ENCODE results near the gene VPS11.

The VPS11 gene

GRCh38 chr11:119108857-119109221, 41.2 kb downstream of the VPS11 start:
- Mint-ChIP-seq H3K9me3 (no peaks in the 10 kb centered on the region), H3K27ac (peak overlapping the region; percentile 97), H3K4me3 (peak overlapping the region; percentile 96), H3K27me3 (no peaks in the 10 kb centered on the region), H3K4me1 (ENCODE audit: low read depth) (peaks cover 77% of the 10 kb centered on the region), H3K36me3 (ENCODE audit: low read depth) (peaks cover 67% of the 10 kb centered on the region)
- intact Hi-C loops (cut with micrococcal nuclease), result loop anchor here (1.0 to 5.0 kb wide), 2 partner anchors 7 to 98 kb away; partner anchors contain the start of gene CBL

GRCh38 chr11:119109843-119110242, 42.2 kb downstream of the VPS11 start:
- H3K27me3 Mint-ChIP-seq, result no peaks in the 10 kb centered on the region
- H3K4me1 Mint-ChIP-seq (ENCODE audit: low read depth), result peaks cover 77% of the 10 kb centered on the region
- H3K4me3 Mint-ChIP-seq, result no peak overlapping the region
- H3K27ac Mint-ChIP-seq, result no peak overlapping the region
- intact Hi-C loops (cut with micrococcal nuclease), result loop anchor here (5.0 kb wide), 1 partner anchor 97 kb away; the partner anchor contains the start of gene CBL
- H3K36me3 Mint-ChIP-seq (ENCODE audit: low read depth), result peaks cover 77% of the 10 kb centered on the region
- no peaks in the 10 kb centered on the region for H3K9me3 Mint-ChIP-seq

DNA sequence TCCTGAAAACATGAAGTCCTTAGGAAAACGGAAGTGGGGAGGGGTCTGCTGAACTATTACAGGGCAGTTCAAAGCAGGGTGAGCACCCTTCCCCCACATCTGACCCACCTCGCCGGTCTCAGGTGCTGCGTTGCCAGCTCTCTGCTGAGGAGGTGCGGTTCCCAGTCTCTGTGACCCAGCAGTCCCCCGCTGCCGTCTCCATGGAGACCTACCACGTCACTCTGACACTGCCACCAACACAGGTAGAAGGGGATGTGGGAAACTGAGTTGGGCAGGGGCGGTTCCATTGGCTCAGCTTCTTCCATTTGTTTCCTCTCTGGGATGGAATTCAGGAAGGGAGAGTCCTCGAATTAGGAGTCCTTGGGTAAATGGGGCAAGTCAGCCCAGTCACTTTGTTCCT, 42.8 kb downstream of the VPS11 start:
- Mint-ChIP-seq H3K27ac (peak overlapping the region; percentile 42), H3K36me3 (ENCODE audit: low read depth) (peaks cover 83% of the 10 kb centered on the region), H3K27me3 (no peaks in the 10 kb centered on the region), H3K4me3 (no peak overlapping the region), H3K9me3 (no peaks in the 10 kb centered on the region), H3K4me1 (ENCODE audit: low read depth) (peaks cover 74% of the 10 kb centered on the region)
- intact Hi-C loops (cut with micrococcal nuclease), result no loop called here

GRCh38 chr11:119111361-119111925, 43.8 kb downstream of the VPS11 start:
- Mint-ChIP-seq H3K4me3 (no peak overlapping the region), H3K27me3 (no peaks in the 10 kb centered on the region), H3K36me3 (ENCODE audit: low read depth) (peaks cover 93% of the 10 kb centered on the region), H3K9me3 (no peaks in the 10 kb centered on the region), H3K27ac (peak overlapping the region; percentile 42), H3K4me1 (ENCODE audit: low read depth) (peaks cover 74% of the 10 kb centered on the region)
- intact Hi-C loops (cut with micrococcal nuclease), result no loop called here

- Mint-ChIP-seq H3K4me1 (ENCODE audit: low read depth) (peaks cover 78% of the 10 kb centered on the region), H3K36me3 (ENCODE audit: low read depth) (peaks cover 94% of the 10 kb centered on the region), H3K4me3 (no peak overlapping the region), H3K27me3 (no peaks in the 10 kb centered on the region), H3K27ac (peak overlapping the region; percentile 11), H3K9me3 (no peaks in the 10 kb centered on the region)
- intact Hi-C loops (cut with micrococcal nuclease), result no loop called here
These were observed 44.8 kb downstream of the VPS11 start for GRCh38 chr11:119112314-119113020.

DNA sequence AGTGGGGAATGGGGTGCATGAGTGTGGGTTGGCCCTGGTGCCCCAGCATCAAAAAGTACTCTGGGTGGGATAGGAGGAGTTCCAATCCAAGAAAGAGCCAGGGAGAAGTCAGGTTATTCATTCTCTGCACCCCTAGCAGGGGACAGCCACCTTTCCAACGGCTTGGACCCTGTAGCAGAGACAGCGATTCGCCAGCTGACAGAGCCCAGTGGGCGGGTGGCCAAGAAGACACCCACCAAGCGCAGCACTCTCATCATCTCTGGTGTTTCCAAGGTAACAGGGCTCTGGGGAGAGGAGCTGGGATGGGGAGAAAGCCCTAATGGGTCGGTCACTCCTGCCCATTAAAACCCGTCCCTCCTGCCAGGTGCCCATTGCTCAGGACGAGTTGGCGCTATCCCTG, 46.1 kb downstream of the VPS11 start:
- H3K36me3 Mint-ChIP-seq (ENCODE audit: low read depth), result peaks cover 95% of the 10 kb centered on the region
- no peaks in the 10 kb centered on the region for H3K9me3 Mint-ChIP-seq
- no peaks in the 10 kb centered on the region for H3K27me3 Mint-ChIP-seq
- intact Hi-C loops (cut with micrococcal nuclease), result no loop called here
- H3K4me3 Mint-ChIP-seq, result no peak overlapping the region
- peak overlapping the region; percentile 97 for H3K27ac Mint-ChIP-seq
- H3K4me1 Mint-ChIP-seq (ENCODE audit: low read depth), result peaks cover 74% of the 10 kb centered on the region

GRCh38 chr11:119114351-119114750, 46.7 kb downstream of the VPS11 start:
- Mint-ChIP-seq H3K36me3 (ENCODE audit: low read depth) (peaks cover 89% of the 10 kb centered on the region), H3K4me3 (no peak overlapping the region), H3K27ac (peak overlapping the region; percentile 97)

DNA sequence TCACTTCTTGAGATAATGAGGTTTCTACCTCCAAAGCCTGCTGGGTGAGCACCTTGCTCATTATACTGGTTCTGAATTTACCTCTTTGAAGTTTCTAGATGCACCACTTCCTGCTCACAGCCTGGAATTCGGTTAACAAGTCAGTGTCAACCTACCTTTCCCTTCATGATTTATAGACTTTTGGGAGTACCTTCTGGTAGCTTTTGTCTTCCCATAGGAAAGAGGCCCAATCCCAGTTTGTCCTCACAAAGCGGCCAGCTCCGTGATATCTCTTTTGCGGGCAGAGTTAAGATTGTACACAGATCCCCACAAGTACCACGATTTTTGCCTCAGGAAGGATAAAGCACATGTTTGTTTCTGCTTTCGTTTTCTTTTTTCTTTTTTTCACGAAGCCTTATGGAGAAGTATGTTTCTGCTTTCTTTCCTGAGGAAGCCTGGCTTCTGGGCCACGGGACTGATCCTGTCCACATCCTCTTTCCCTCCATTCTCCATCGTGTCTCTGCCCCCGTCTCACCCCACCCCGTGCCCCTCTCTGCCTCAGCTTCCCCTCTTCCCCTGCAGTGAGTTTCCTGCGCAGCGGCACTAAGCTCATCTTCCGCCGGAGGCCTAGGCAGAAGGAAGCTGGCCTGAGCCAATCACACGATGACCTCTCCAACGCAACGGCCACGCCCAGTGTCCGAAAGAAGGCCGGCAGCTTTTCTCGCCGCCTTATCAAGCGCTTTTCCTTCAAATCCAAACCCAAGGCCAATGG, 48.0 kb downstream of the VPS11 start:
- no peaks in the 10 kb centered on the region for H3K27me3 Mint-ChIP-seq
- H3K27ac Mint-ChIP-seq, result peak overlapping the region; percentile 97
- H3K9me3 Mint-ChIP-seq, result no peaks in the 10 kb centered on the region
- H3K36me3 Mint-ChIP-seq (ENCODE audit: low read depth), result peaks cover 78% of the 10 kb centered on the region
- peaks cover 62% of the 10 kb centered on the region for H3K4me1 Mint-ChIP-seq (ENCODE audit: low read depth)
- H3K4me3 Mint-ChIP-seq, result peak overlapping the region; percentile 80
- intact Hi-C loops (cut with micrococcal nuclease), result loop anchor here (1.0 kb wide), 1 partner anchor 7 kb away; no protein-coding TSS in a partner anchor

More at GRCh38 chr11:119114351-119114750, 46.7 kb downstream of the VPS11 start:
- H3K4me1 Mint-ChIP-seq (ENCODE audit: low read depth), result peaks cover 67% of the 10 kb centered on the region
- no peaks in the 10 kb centered on the region for H3K9me3 Mint-ChIP-seq
- H3K27me3 Mint-ChIP-seq, result no peaks in the 10 kb centered on the region
- intact Hi-C loops (cut with micrococcal nuclease), result no loop called here

DNA sequence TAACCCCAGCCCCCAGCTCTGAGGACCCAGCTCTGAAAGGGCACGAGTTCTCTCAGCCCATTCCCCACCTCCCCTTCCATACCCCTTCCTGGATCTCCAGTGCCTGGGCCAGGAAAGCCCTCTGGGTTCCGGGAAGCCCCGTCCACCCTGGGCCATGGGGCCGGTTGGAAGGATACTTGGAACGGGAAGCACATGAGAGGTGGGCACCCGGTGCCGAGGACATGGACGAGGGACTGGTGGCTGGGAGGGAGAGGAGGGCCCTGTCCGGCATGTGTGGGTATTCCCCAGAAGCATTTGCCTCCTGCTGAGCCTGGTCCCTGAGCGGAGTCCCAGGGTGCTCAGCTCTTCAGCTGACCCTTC, 48.6 kb downstream of the VPS11 start:
- peak overlapping the region; percentile 97 for H3K27ac Mint-ChIP-seq
- no peaks in the 10 kb centered on the region for H3K27me3 Mint-ChIP-seq
- peaks cover 60% of the 10 kb centered on the region for H3K4me1 Mint-ChIP-seq (ENCODE audit: low read depth)
- peaks cover 73% of the 10 kb centered on the region for H3K36me3 Mint-ChIP-seq (ENCODE audit: low read depth)
- intact Hi-C loops (cut with micrococcal nuclease), result loop anchor here (1.0 kb wide), 1 partner anchor 8 kb away; no protein-coding TSS in a partner anchor
- H3K4me3 Mint-ChIP-seq, result peak overlapping the region; percentile 80
- no peaks in the 10 kb centered on the region for H3K9me3 Mint-ChIP-seq

GRCh38 chr11:119116601-119117000, 49.0 kb downstream of the VPS11 start:
- peak overlapping the region; percentile 80 for H3K4me3 Mint-ChIP-seq
- H3K9me3 Mint-ChIP-seq, result no peaks in the 10 kb centered on the region
- peaks cover 56% of the 10 kb centered on the region for H3K4me1 Mint-ChIP-seq (ENCODE audit: low read depth)
- intact Hi-C loops (cut with micrococcal nuclease), result loop anchor here (1.0 kb wide), 1 partner anchor 8 kb away; no protein-coding TSS in a partner anchor
- H3K27me3 Mint-ChIP-seq, result no peaks in the 10 kb centered on the region
- peak overlapping the region; percentile 97 for H3K27ac Mint-ChIP-seq
- H3K36me3 Mint-ChIP-seq (ENCODE audit: low read depth), result peaks cover 72% of the 10 kb centered on the region

DNA sequence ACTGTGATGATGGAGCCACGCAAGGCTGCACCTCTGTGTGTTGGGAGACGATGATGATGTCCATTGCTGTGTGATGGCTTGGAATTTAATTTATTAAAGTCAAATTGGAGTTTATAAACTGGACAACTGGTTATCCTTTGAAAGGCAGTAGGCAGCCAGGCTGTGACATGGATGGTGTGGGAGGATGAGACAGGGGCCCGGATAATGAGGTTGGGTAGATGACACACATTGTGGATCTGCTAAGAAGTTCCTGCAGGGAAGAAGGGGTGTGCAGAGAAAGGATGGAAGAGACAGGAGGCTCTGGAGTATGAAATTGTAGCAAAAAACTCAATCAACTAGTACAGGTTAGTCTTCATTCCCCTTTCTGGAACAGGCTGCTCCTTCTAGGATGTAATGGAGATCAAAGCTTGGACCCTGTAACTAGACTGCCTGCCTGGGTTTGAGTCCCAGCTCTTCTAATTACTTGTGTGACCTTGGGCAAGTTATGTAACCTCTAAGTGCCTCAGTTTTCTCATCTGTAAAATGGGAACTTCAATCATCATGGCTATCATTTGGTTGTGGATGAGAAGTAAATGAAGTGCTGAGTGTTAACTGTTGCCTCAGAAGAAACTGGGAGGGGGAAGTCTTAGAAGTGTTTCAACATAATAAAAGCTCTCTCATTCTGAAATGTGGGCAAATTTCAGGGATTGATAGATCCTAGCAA, 49.5 kb downstream of the VPS11 start:
- peaks cover 72% of the 10 kb centered on the region for H3K36me3 Mint-ChIP-seq (ENCODE audit: low read depth)
- no peaks in the 10 kb centered on the region for H3K9me3 Mint-ChIP-seq
- intact Hi-C loops (cut with micrococcal nuclease), result no loop called here
- H3K27me3 Mint-ChIP-seq, result no peaks in the 10 kb centered on the region
- H3K4me1 Mint-ChIP-seq (ENCODE audit: low read depth), result peaks cover 62% of the 10 kb centered on the region
- peak overlapping the region; percentile 80 for H3K4me3 Mint-ChIP-seq
- H3K27ac Mint-ChIP-seq, result peak overlapping the region; percentile 97

DNA sequence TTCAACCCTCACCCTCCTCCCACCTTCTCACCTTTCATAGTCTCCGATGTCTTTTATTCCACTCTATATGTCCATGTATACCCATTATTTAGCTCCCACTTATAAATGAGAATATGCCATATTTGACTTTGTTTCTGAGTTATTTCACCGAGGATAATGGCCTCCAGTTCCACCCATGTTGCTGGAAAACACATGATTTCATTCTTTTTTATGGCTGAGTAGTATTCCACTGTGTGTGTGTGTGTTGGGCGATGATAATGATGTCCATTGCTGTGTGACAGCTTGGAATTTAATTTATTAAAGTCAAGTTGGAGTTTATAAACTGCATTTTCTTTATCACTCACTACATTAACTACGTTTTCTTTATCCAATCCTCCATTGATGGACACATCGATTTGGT, 50.6 kb downstream of the VPS11 start:
- H3K27ac Mint-ChIP-seq, result no peak overlapping the region
- H3K27me3 Mint-ChIP-seq, result no peaks in the 10 kb centered on the region
- no peaks in the 10 kb centered on the region for H3K9me3 Mint-ChIP-seq
- intact Hi-C loops (cut with micrococcal nuclease), result no loop called here
- H3K36me3 Mint-ChIP-seq (ENCODE audit: low read depth), result peaks cover 64% of the 10 kb centered on the region
- peaks cover 63% of the 10 kb centered on the region for H3K4me1 Mint-ChIP-seq (ENCODE audit: low read depth)
- H3K4me3 Mint-ChIP-seq, result no peak overlapping the region

GRCh38 chr11:119118946-119119345, 51.3 kb downstream of the VPS11 start:
- Mint-ChIP-seq H3K9me3 (no peaks in the 10 kb centered on the region), H3K36me3 (ENCODE audit: low read depth) (peaks cover 64% of the 10 kb centered on the region), H3K4me3 (no peak overlapping the region), H3K27ac (no peak overlapping the region), H3K27me3 (no peaks in the 10 kb centered on the region), H3K4me1 (ENCODE audit: low read depth) (peaks cover 58% of the 10 kb centered on the region)
- intact Hi-C loops (cut with micrococcal nuclease), result no loop called here
